Measurements from ENCODE around the gene LLCFC1.

GRCh38 chr7:142898377-142899170, 40.7 kb upstream of the LLCFC1 start:
- TF ChIP-seq CTCF (conservative IDR thresholded peaks at IDR 0.05; ENCODE audit: low read depth, low read length) (no peak), EZH2 (IDR thresholded peaks at IDR 0.05; ENCODE audit: low read length, unreplicated experiment) (no peak)

Data from PC-3 (cell line).